Thyroid gland (tissue), 4 donors: ENCODE measurements around the gene MYH6. TPM values are rescaled to one million over a fixed set of nuclear protein-coding genes. Genes with fewer than 3 reads are reported as not detected.

Experiments
- DNase-seq, 2 donors: peaks; one replicate each; pipeline ENCODE4 v3.0.0-alpha.2; 2019
- H3K27ac ChIP-seq, 3 donors: fragments of 200-600 bp; sonication (generic); 1 replicate in 2 of 3; 2 replicates in 1 of 3; pipeline ENCODE4 v1.5.1; 2016 to 2019; ENCODE audit warnings: mild to moderate bottlenecking in 1 of 3, moderate library complexity in 1 of 3
- H3K27me3 ChIP-seq: fragments of 200-600 bp; sonication (generic); one replicate; pipeline ENCODE4 v1.5.1; 2019
- H3K36me3 ChIP-seq, 2 donors: fragments of 200-600 bp; sonication (generic); one replicate each; pipeline ENCODE4 v1.5.1; 2016 to 2019
- H3K4me1 ChIP-seq, 2 donors: fragments of 200-600 bp; sonication (generic); one replicate each; pipeline ENCODE4 v1.5.1; 2017 to 2019
- H3K4me3 ChIP-seq, 3 donors: fragments of 200-600 bp; sonication (generic); replicated peaks in 1 of 3; 1 replicate in 2 of 3; 2 replicates in 1 of 3; pipeline ENCODE4 v1.5.1; 2016; ENCODE audit warnings: mild to moderate bottlenecking in 1 of 3
- H3K9me3 ChIP-seq: fragments of 200-600 bp; sonication (generic); one replicate; pipeline ENCODE4 v1.5.1; 2017
- CTCF ChIP-seq, 6 experiments: fragments of 200-600 bp in 3 of 6; fragments of 450-650 bp in 3 of 6; sonication (generic) in 3 of 6; IDR thresholded peaks; one replicate each; pipeline ENCODE4 v1.5.1; 2016 to 2019; ENCODE audit warnings: antibody characterized with exemption in 6 of 6, mild to moderate bottlenecking in 2 of 6, inconsistent platforms in 1 of 6, moderate library complexity in 1 of 6
- POLR2A ChIP-seq, 2 donors: fragments of 450-650 bp; IDR thresholded peaks; one replicate each; pipeline ENCODE4 v1.6.1; 2017; ENCODE audit warnings: antibody characterized with exemption in 2 of 2, mild to moderate bottlenecking in 2 of 2, moderate library complexity in 1 of 2
- WGBS, 2 donors: methylation state at CpG; one replicate each; pipeline ENCODE4 v1.1.5; 2017; 5-methylcytosine and 5-hydroxymethylcytosine counted together
- intact Hi-C: fragments of 100-400 bp; cut with DNase I; formaldehyde crosslinking; loops from one replicate; pipeline ENCODE4 v1.15.1; 2023
- total RNA-seq, 4 donors: library from RNA; depleted of rRNA; stranded (reverse); fragments of >200 nt; gene quantifications; one replicate each; pipeline ENCODE4 v1.2.3, GENCODE V29; 2016

Gene MYH6
- total RNA-seq, 4 donors from 2014 or later, result not detected

- Histone ChIP-seq H3K9me3 (no peaks in the 10 kb centered on the region), H3K27me3 (no peaks in the 10 kb centered on the region), H3K4me3 (no peak overlapping the region), H3K4me1 (peaks cover 3 to 7% of the 10 kb centered on the region in 2 donors), H3K36me3 (no peaks in the 10 kb centered on the region), H3K27ac (no peak overlapping the region)
- DNase-seq, result no peak
- 71 to 73% methylated on average over 1 of the region's 1 CpG for WGBS, 2 donors
- intact Hi-C loops, result no loop called here
- TF ChIP-seq POLR2A (IDR thresholded peaks at IDR 0.05), result no peak
- TF ChIP-seq CTCF (IDR thresholded peaks at IDR 0.05), result no peak
Measured at GRCh38 chr14:23370221-23370620, 37.9 kb downstream of the MYH6 start.

GRCh38 chr14:23366426-23366921, 41.6 kb downstream of the MYH6 start:
- peak; percentile 65 to 67 for DNase-seq
- H3K4me1 ChIP-seq, result peaks cover 3 to 13% of the 10 kb centered on the region in 2 donors

GRCh38 chr14:23365732-23366425, 42.2 kb downstream of the MYH6 start:
- intact Hi-C loops, result no loop called here
- DNase-seq, result peak; percentile 63 to 66

More at GRCh38 chr14:23366426-23366921, 41.6 kb downstream of the MYH6 start:
- 15 to 19% methylated on average over 5 to 24 of the region's 34 CpGs for WGBS, 2 donors
- H3K4me3 ChIP-seq, result peak overlapping the region; percentile 23 to 63 (median 63)
- no peaks in the 10 kb centered on the region for H3K27me3 ChIP-seq
- no peak for TF ChIP-seq POLR2A (IDR thresholded peaks at IDR 0.05)
- no peak for TF ChIP-seq CTCF (IDR thresholded peaks at IDR 0.05)
- H3K9me3 ChIP-seq, result no peaks in the 10 kb centered on the region
- peak overlapping the region; percentile 33 to 88 (median 84) for H3K27ac ChIP-seq
- intact Hi-C loops, result no loop called here
- no peaks in the 10 kb centered on the region for H3K36me3 ChIP-seq

GRCh38 chr14:23365036-23365731, 42.9 kb downstream of the MYH6 start, which contains the start of gene EFS:
TSS of gene EFS (minus strand) at chr14:23365172. CDS start at chr14:23365025, 147 bp downstream.
- H3K27ac ChIP-seq, result peak within 1 kb of the TSS; percentile 84 to 88 (median 84)
- TF ChIP-seq POLR2A (IDR thresholded peaks at IDR 0.05) (peak in 1 of 2 donors; percentile 30), CTCF (IDR thresholded peaks at IDR 0.05) (peak in 1 of 6 experiments; percentile 5)
- intact Hi-C loops, result no loop called here
- WGBS, 2 donors, result 3 to 4% methylated on average over 10 to 18 of the region's 74 CpGs
- peak within 1 kb of the TSS; percentile 23 to 63 (median 63) for H3K4me3 ChIP-seq
- H3K27me3 ChIP-seq, result no peaks in the 10 kb centered on the region
- H3K9me3 ChIP-seq, result no peaks in the 10 kb centered on the region
- peaks cover 3 to 13% of the 10 kb centered on the region in 2 donors for H3K4me1 ChIP-seq
- H3K36me3 ChIP-seq, result no peaks in the 10 kb centered on the region
- peak; percentile 47 for DNase-seq

More at GRCh38 chr14:23365732-23366425, 42.2 kb downstream of the MYH6 start:
- peak overlapping the region; percentile 84 to 88 (median 84) for H3K27ac ChIP-seq
- 2 to 3% methylated on average over 16 to 17 of the region's 51 CpGs for WGBS, 2 donors
- TF ChIP-seq POLR2A (IDR thresholded peaks at IDR 0.05), result peak in 1 of 2 donors; percentile 82
- no peak for TF ChIP-seq CTCF (IDR thresholded peaks at IDR 0.05)
- H3K36me3 ChIP-seq, result no peaks in the 10 kb centered on the region
- H3K27me3 ChIP-seq, result no peaks in the 10 kb centered on the region
- peak overlapping the region; percentile 23 to 63 (median 63) for H3K4me3 ChIP-seq
- peaks cover 3 to 13% of the 10 kb centered on the region in 2 donors for H3K4me1 ChIP-seq
- no peaks in the 10 kb centered on the region for H3K9me3 ChIP-seq
